ENCODE measurements around the gene MAIP1.
"Not testable (repeated sequence)": the region's sequence is repeated elsewhere in the genome, so short reads cannot be mapped to it uniquely, and the experiment has no call there.

Gene MAIP1, protein sequence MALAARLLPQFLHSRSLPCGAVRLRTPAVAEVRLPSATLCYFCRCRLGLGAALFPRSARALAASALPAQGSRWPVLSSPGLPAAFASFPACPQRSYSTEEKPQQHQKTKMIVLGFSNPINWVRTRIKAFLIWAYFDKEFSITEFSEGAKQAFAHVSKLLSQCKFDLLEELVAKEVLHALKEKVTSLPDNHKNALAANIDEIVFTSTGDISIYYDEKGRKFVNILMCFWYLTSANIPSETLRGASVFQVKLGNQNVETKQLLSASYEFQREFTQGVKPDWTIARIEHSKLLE

GRCh38 chr2:199955339-199956061, at the start of gene MAIP1, which contains the start of gene TYW5:
TSS of gene MAIP1 (plus strand) at chr2:199955582. CDS start at chr2:199955799, 217 bp downstream.
TSS of gene TYW5 (minus strand) at chr2:199955491. CDS start at chr2:199955470, 21 bp downstream.
- H3K27me3 ChIP-seq (ENCODE audit: control insufficient read depth, insufficient read depth, low read length), result no peaks in the 10 kb centered on the region
- peak within 1 kb of the TSS; percentile 77 for H3K4me3 ChIP-seq (ENCODE audit: low read length)
- H3K9ac ChIP-seq (ENCODE audit: low read length), result peak within 1 kb of the TSS; percentile 26
- peak within 1 kb of the TSS; percentile 89 for H3K27ac ChIP-seq (ENCODE audit: low read depth, low read length)
- H3K4me1 ChIP-seq (ENCODE audit: control insufficient read depth, insufficient read depth, low read length), result peaks cover 8% of the 10 kb centered on the region
- H3K36me3 ChIP-seq (ENCODE audit: control insufficient read depth, insufficient read depth, low read length), result peaks cover under 1% of the 10 kb centered on the region

GRCh38 chr2:199907008-199907714, 48.2 kb upstream of the MAIP1 start:
- Histone ChIP-seq H3K9ac (ENCODE audit: low read length) (no peak overlapping the region), H3K4me1 (ENCODE audit: control insufficient read depth, insufficient read depth, low read length) (peaks cover 1% of the 10 kb centered on the region), H3K4me3 (ENCODE audit: low read length) (no peak overlapping the region), H3K27me3 (ENCODE audit: control insufficient read depth, insufficient read depth, low read length) (no peaks in the 10 kb centered on the region), H3K36me3 (ENCODE audit: control insufficient read depth, insufficient read depth, low read length) (no peaks in the 10 kb centered on the region), H3K27ac (ENCODE audit: low read depth, low read length) (no peak overlapping the region)

DNA sequence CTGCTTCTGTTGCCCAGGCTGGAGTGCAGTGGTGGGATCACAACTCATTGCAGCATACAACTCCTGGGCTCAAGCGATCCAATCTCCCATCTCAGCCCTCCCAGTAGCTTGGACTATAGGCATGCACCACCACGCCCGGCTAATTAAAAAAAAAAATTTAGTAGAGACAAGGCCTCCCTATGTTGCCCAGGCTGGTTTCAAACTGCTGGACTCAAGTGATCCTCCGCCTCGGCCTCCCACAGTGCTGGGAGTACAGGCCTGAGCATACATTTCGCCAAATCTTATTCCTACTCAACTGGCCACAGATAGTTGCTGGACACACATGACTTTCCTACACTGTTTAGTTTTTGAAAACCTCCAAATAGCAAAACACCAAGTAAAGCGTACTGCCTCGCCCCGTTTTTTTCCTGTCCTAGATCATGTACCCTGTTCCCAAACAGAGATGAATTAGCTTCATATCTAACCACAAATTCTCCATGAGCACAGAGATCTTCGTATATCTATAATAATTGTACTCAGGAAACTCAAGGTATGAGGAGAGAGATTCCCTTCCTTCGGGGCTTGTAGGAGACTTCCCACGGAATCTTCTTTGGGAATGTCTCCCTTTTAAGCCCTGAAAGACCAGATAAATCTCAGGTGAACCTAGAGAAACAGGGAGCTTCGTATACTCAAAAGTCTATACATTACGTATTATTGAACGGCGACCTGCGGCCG, 44.9 kb upstream of the MAIP1 start:
- Histone ChIP-seq H3K9ac (ENCODE audit: low read length) (no peak overlapping the region), H3K27ac (ENCODE audit: low read depth, low read length) (no peak overlapping the region), H3K36me3 (ENCODE audit: control insufficient read depth, insufficient read depth, low read length) (no peaks in the 10 kb centered on the region), H3K27me3 (ENCODE audit: control insufficient read depth, insufficient read depth, low read length) (no peaks in the 10 kb centered on the region), H3K4me1 (ENCODE audit: control insufficient read depth, insufficient read depth, low read length) (peaks cover 3% of the 10 kb centered on the region), H3K4me3 (ENCODE audit: low read length) (peak overlapping the region; percentile 53)

GRCh38 chr2:199911052-199911876, 44.1 kb upstream of the MAIP1 start, which contains the start of gene C2orf69:
TSS of gene C2orf69 (plus strand) at chr2:199911293. CDS start at chr2:199911439, 146 bp downstream.
- Histone ChIP-seq H3K36me3 (ENCODE audit: control insufficient read depth, insufficient read depth, low read length) (no peaks in the 10 kb centered on the region), H3K9ac (ENCODE audit: low read length) (peak within 1 kb of the TSS; percentile 96), H3K27ac (ENCODE audit: low read depth, low read length) (peak within 1 kb of the TSS; percentile 96)

GRCh38 chr2:199911877-199912161, 43.6 kb upstream of the MAIP1 start:
- peak overlapping the region; percentile 99 for H3K4me3 ChIP-seq (ENCODE audit: low read length)
- no peaks in the 10 kb centered on the region for H3K27me3 ChIP-seq (ENCODE audit: control insufficient read depth, insufficient read depth, low read length)
- H3K36me3 ChIP-seq (ENCODE audit: control insufficient read depth, insufficient read depth, low read length), result no peaks in the 10 kb centered on the region
- H3K4me1 ChIP-seq (ENCODE audit: control insufficient read depth, insufficient read depth, low read length), result peaks cover 3% of the 10 kb centered on the region
- H3K9ac ChIP-seq (ENCODE audit: low read length), result peak overlapping the region; percentile 96
- H3K27ac ChIP-seq (ENCODE audit: low read depth, low read length), result peak overlapping the region; percentile 96

More at GRCh38 chr2:199911052-199911876, 44.1 kb upstream of the MAIP1 start, which contains the start of gene C2orf69:
- no peaks in the 10 kb centered on the region for H3K27me3 ChIP-seq (ENCODE audit: control insufficient read depth, insufficient read depth, low read length)
- peak within 1 kb of the TSS; percentile 99 for H3K4me3 ChIP-seq (ENCODE audit: low read length)
- H3K4me1 ChIP-seq (ENCODE audit: control insufficient read depth, insufficient read depth, low read length), result peaks cover 3% of the 10 kb centered on the region

- H3K9ac ChIP-seq (ENCODE audit: low read length); H3K27me3 ChIP-seq (ENCODE audit: control insufficient read depth, insufficient read depth, low read length); H3K36me3 ChIP-seq (ENCODE audit: control insufficient read depth, insufficient read depth, low read length); H3K27ac ChIP-seq (ENCODE audit: low read depth, low read length); H3K4me1 ChIP-seq (ENCODE audit: control insufficient read depth, insufficient read depth, low read length): not testable (repeated sequence)
- H3K4me3 ChIP-seq (ENCODE audit: low read length), result peak overlapping the region; percentile 99
These were observed 42.7 kb upstream of the MAIP1 start for GRCh38 chr2:199912553-199913114.

GRCh38 chr2:199914372-199914958, 40.9 kb upstream of the MAIP1 start:
- Histone ChIP-seq H3K4me3 (ENCODE audit: low read length) (no peak overlapping the region), H3K27me3 (ENCODE audit: control insufficient read depth, insufficient read depth, low read length) (no peaks in the 10 kb centered on the region), H3K27ac (ENCODE audit: low read depth, low read length) (no peak overlapping the region), H3K36me3 (ENCODE audit: control insufficient read depth, insufficient read depth, low read length) (peaks cover 4% of the 10 kb centered on the region), H3K4me1 (ENCODE audit: control insufficient read depth, insufficient read depth, low read length) (peaks cover 3% of the 10 kb centered on the region), H3K9ac (ENCODE audit: low read length) (no peak overlapping the region)

DNA sequence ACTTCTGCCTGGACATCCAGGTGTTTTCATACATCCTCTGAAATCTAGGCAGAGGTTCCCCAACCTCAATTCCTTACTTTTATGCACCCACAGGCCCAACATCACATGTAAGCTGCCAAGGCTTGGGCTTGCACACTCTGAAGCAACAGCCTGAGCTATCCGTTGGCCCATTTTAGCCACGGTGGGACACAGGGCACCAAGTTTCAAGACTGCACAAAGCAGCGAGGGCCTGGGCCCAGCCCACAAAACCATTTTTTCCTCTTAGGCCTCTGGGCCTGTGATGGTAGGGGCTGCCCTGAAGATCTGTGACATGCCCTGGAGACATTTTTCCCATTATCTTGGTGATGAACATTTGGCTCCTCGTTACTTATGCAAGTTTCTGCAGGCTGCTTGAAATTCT, 38.4 kb upstream of the MAIP1 start:
- Histone ChIP-seq H3K4me1 (ENCODE audit: control insufficient read depth, insufficient read depth, low read length) (peaks cover 3% of the 10 kb centered on the region), H3K36me3 (ENCODE audit: control insufficient read depth, insufficient read depth, low read length) (peaks cover 4% of the 10 kb centered on the region), H3K27me3 (ENCODE audit: control insufficient read depth, insufficient read depth, low read length) (no peaks in the 10 kb centered on the region), H3K4me3 (ENCODE audit: low read length) (no peak overlapping the region), H3K9ac (ENCODE audit: low read length) (no peak overlapping the region), H3K27ac (ENCODE audit: low read depth, low read length) (no peak overlapping the region)

- no peaks in the 10 kb centered on the region for H3K4me1 ChIP-seq (ENCODE audit: control insufficient read depth, insufficient read depth, low read length)
- H3K4me3 ChIP-seq (ENCODE audit: low read length), result no peak overlapping the region
- no peak overlapping the region for H3K27ac ChIP-seq (ENCODE audit: low read depth, low read length)
- peaks cover 4% of the 10 kb centered on the region for H3K36me3 ChIP-seq (ENCODE audit: control insufficient read depth, insufficient read depth, low read length)
- H3K9ac ChIP-seq (ENCODE audit: low read length), result no peak overlapping the region
- H3K27me3 ChIP-seq (ENCODE audit: control insufficient read depth, insufficient read depth, low read length), result no peaks in the 10 kb centered on the region
These were observed 32.5 kb upstream of the MAIP1 start for GRCh38 chr2:199922856-199923255.

GRCh38 chr2:199923924-199924323, 31.5 kb upstream of the MAIP1 start:
- Histone ChIP-seq H3K4me1 (ENCODE audit: control insufficient read depth, insufficient read depth, low read length) (no peaks in the 10 kb centered on the region), H3K27me3 (ENCODE audit: control insufficient read depth, insufficient read depth, low read length) (no peaks in the 10 kb centered on the region), H3K27ac (ENCODE audit: low read depth, low read length) (no peak overlapping the region), H3K4me3 (ENCODE audit: low read length) (no peak overlapping the region), H3K9ac (ENCODE audit: low read length) (no peak overlapping the region), H3K36me3 (ENCODE audit: control insufficient read depth, insufficient read depth, low read length) (peaks cover 2% of the 10 kb centered on the region)

- Histone ChIP-seq H3K4me3 (ENCODE audit: low read length) (no peak overlapping the region), H3K9ac (ENCODE audit: low read length) (no peak overlapping the region), H3K27ac (ENCODE audit: low read depth, low read length) (no peak overlapping the region), H3K27me3 (ENCODE audit: control insufficient read depth, insufficient read depth, low read length) (no peaks in the 10 kb centered on the region), H3K36me3 (ENCODE audit: control insufficient read depth, insufficient read depth, low read length) (no peaks in the 10 kb centered on the region), H3K4me1 (ENCODE audit: control insufficient read depth, insufficient read depth, low read length) (no peaks in the 10 kb centered on the region)
These were observed 28.6 kb upstream of the MAIP1 start for GRCh38 chr2:199926806-199927205.
